ENCODE data around the gene MDM1.

MDM1 gene

DNA sequence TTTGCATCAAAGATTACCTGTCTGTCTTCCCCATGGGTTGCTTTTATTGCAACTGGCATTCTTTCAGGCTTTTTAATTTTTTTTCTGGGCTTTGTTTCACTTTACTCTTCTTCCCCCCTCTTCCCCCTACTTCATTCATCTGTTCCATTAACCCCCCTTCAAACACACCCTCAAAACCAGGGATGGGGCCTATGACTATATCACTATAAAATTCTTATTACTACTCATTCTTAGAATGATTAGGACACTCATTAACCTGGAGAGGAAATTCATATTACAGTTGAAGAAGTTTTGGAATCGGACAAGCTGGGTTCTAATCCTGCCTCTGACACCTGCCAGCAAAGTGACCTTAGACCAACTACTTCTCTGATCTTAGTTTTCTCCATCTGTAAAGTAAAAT, 24.8 kb upstream of the MDM1 start:
- H3K4me3 ChIP-seq (ENCODE audit: low read depth, low read length): no peak overlapping the region

DNA sequence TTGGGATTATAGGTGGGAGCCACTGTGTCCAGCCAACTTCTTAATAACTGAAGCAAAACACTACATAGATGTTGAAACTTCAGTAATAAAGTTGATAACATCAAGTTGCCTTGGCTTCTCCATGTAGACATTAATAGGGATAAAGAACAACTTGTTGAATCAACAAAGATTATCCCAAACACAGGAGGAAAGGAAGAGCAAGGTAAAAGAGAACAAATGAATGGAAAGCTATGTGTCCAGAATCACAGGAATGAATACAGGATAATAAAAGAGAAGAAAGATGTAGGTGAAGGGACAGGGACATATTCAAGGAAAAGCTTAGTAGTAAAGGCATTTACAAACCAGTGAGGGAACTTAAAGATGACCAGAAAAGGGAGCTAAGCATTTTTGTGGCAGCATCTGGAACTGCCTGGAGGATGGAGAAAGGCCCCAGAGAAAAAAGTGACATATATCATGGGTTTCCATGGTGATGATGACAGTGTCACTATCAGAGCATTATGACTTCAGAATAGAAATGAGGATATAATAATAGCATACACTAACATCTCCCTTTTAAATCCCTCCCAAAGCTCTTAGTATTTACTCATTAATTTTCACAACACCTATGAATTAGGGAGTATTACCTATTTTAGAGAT, 24.0 kb upstream of the MDM1 start:
- H3K4me3 ChIP-seq (ENCODE audit: low read depth, low read length): no peak overlapping the region

DNA sequence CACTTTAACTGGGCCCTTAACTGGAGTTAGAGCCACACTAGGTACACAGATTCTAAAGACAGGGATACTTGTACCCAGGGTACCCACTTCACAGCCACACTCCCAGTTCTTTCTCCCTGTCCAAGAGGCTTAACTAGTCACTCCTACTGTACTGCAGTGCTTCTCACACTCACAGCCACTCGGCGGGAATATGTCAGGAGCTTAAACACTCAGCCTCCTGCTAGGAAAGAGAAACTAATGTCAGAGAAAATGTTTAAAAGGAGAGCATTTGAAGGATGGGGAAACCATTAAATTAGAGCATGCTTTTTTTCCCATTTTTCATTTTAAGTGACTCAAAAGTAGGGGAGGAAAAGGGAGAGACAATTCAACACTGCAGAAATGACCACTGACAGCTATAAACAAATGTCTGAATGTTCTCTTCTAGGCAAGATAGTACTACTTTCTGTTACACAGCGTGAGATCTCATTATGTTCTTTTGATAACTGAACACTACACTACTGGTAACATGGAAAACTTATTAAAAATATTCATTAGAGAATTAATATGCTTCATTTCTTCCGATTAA, 22.9 kb upstream of the MDM1 start:
- no peak overlapping the region for H3K4me3 ChIP-seq (ENCODE audit: low read depth, low read length)

DNA sequence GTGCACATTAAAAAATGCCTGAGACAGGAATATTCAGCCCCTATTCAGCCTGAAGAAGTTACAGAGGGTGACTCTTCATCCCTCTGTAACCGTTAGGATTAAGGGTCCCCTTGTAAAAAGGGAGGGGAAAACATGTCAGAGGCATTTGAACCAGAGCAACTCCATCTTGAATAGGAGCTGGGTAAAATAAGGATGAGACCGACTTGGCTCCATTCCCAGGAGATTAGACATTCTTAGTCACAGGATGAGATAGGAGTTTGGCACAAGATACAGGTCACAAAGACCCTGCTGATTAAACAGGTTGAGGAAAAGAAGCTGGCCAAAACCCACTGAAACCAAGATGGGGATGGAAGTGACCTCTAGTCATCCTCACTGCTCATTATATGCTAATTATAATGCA, 19.9 kb upstream of the MDM1 start:
- no peak overlapping the region for H3K4me3 ChIP-seq (ENCODE audit: low read depth, low read length)

DNA sequence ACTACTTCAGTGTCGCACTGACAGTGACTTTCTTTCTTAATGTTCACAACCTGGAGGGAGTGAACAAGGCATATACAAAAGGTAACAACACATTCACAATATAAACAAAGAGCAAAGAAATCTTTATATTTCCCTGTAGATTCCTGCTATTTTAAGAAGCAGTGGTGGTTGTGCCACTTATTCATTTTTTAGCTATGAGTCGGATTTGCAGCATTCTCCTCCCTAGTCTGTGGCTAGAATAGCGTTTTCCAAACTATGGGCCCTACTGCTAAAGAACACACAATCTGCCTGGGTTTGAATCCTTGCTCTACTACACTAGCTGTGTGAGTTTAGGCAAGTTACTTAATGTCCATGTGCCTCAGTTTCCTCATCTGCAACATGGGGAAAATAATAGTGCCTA, 18.6 kb upstream of the MDM1 start:
- H3K4me3 ChIP-seq (ENCODE audit: low read depth, low read length): no peak overlapping the region

DNA sequence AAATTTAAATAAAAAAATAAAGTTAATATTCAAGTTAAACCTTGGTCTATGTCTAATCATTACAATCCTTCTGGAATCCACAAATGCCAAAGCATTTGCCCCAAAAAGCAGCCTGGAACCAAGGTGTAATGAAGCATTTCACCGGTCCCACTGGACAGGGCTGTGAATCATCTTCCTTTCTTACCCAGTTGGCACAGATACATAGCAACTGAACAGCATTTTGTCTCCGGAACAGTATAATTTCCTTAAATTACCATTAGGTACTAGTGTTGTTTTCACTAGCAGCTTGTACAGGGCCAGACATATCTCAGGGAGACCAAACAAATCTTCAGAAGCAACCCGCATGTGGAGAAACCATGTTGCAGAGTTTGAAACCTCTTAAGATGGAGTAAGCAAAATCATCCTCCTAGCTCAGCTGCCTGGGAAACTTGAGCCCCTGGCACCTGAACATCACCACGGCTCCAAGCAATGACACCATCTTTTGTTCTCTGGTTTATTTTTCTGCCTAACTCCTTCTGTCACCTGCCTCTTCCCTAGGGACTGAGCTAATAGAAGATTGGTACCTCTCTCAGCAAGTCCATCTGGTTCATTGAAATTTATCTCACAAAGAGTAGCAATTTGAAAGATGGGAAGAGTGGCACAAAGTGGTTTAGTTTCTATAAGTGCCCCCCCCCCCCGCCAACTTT, 17.9 kb upstream of the MDM1 start:
- H3K4me3 ChIP-seq (ENCODE audit: low read depth, low read length): no peak overlapping the region

DNA sequence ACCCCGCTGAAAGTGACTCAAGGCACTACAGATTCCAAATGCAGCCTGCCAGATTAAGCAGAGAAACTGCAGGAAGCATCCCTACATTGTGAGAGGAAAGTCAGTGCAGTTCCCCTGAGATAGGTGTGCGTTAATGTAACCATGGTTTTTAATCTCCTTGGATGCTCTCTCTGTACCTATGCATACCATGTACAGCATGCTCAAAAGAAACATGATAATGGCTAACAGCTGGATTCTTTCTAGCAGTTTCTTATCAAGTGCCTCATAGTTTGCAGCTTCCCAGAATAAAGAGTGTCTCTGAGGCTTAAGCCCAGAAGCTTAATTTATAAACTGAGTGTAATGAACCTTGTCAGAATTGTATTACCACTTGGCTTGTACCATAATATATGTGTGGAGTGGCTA, 17.1 kb upstream of the MDM1 start:
- no peak overlapping the region for H3K4me3 ChIP-seq (ENCODE audit: low read depth, low read length)

DNA sequence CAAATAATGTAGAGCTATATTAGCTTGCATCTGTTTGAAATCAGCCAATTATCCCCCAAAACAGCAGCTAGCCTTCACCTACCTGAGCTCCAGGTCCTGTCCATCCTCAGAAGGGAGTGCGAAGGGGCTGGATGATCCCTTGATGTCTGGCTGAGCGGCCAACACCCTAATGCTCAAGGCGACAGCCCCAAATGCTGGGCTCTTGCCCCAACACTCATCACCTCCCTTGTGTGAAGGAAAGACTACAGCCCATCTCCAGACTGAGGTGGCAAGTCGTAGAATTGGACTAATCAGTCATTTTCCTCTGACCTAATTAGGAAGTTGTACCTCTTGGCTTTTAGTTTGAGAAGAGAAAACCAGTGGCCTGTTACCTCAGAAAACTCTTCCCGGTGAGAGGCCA, 16.3 kb upstream of the MDM1 start:
- no peak overlapping the region for H3K4me3 ChIP-seq (ENCODE audit: low read depth, low read length)

DNA sequence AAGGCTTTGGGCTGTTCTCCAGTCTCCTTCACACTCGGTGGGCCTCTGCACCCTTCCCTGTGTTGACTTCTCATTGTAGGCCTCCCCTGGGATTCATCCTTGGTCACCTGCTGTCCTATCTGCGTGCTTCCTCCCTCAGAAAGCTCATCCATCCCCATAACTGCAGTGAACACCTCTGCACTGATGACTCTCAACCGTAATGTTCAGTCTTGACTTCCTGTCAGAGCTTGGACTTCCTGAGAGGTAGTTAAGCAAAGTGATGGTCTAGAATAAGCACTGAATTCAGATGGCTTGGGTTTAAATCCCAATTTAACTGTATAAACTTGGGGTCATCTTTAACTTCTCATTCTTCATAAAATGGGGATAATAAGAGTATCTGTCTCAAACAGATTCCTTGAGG, 13.6 kb upstream of the MDM1 start:
- no peak overlapping the region for H3K4me3 ChIP-seq (ENCODE audit: low read depth, low read length)

DNA sequence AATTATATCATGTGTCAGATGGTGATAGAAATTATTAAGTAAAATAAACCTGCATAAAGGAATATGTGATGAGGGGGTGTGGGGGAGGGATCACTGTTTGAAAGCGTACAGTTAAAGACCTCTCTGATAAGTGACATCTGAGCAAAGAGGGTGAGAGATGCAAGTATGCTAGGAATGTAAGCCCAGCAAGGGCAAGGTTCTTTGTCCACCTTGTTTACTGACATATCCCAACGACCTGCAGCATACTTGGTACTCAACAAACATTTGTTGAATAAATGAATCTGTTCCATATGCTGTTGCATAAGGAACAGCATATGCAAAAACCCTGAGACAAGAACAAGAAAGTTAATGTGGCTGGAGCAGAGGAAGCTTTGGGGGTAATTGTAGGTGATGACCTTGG, 12.0 kb upstream of the MDM1 start:
- no peak overlapping the region for H3K4me3 ChIP-seq (ENCODE audit: low read depth, low read length)

DNA sequence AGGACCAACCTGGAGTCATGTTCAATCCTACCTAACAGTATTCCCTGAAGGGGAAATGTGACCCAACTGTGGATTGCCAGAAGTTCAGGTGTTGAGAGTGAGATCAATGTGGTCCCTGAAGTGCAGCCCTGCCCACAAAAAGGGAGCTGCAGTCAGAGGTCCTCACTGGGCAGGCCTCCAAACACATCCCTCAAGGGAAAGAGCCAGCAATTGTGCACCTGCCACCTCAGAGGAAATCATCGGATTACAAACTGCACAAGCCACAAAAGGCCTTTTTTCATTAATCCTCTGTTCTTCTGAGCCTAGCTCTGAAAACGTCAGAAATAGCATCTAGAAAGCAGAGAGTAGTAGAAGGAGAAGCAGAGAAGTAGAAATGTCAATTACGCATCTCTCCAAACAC, 10.8 kb upstream of the MDM1 start:
- H3K4me3 ChIP-seq (ENCODE audit: low read depth, low read length): no peak overlapping the region

DNA sequence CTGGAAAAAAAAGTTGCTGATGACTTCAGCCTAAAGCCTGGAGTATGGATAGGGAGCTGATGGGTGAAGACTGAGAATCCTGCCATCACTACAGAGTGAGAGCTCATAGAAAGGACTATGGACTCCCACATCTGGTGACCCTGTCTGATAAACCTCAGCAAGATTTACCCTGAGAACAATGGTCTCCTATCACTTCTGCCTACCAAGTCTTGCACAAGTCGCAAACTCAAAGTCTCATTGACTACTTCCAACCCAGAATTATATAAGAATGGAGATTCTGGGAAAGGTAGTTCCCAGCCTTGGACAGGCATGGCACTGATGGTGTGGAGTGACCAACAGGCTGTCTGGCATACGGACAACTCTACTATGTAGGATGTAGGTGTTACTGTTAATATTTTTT, 9.7 kb upstream of the MDM1 start:
- no peak overlapping the region for H3K4me3 ChIP-seq (ENCODE audit: low read depth, low read length)

DNA sequence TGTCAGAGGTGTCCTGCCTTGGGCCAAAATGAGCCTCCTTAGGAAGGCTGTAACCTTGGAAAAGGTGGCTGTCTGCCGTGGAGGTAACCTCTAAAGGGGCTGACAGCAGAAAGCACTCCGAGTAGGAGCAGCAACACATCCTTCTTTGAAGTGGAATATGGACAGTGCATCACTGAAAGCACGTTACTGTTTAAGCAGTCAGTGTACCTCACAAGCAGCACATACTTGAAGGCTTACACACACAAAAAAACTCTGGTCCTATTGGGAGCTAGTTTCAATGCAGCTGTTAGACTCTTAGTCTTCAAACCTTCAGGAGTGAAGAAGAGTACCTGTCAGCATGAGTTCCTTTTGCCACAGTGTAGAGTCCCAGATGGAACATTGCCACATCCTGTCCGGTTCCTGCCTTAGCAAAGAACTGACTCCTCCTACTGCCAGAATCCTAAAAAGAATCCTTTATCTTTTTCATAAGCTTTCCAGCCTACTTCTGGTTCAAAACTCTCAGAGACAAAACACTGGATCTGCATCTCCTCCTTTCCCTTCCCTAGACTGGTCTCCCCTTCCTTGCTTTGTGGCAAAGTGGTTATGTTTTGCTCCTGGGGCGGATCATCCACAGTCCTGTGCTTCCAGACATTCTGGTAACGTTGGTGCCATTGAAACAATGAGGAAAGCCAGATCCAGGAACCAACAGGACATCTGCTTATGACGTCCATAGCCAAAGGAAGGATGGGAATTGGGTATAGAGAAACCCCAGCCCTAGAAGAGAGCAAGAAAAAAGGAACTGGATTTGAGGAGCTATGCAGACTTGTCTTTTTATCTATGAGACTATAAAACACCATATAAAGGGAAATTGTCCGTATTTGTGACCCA, 8.5 kb upstream of the MDM1 start:
- no peak overlapping the region for H3K4me3 ChIP-seq (ENCODE audit: low read depth, low read length)

DNA sequence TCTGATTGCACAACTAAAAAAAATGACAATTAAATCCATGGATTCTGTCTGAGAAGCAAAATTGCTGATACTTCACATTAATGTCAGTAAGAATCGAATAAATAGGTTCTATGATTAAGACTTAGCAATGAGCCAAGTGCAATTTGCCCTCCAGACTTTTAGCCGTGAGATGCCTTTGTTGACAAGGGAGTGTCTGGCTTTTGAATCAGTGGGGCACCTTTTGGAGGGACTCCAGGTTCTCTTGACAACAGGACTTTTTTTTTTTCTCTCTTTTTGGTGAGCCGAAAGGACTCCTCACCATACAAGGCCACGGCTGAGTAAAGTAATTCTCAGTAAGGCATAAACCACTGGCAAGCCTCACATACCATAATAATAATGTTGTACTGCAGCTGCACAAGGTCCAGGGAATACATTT, 4.7 kb upstream of the MDM1 start:
- H3K4me3 ChIP-seq (ENCODE audit: low read depth, low read length): no peak overlapping the region

DNA sequence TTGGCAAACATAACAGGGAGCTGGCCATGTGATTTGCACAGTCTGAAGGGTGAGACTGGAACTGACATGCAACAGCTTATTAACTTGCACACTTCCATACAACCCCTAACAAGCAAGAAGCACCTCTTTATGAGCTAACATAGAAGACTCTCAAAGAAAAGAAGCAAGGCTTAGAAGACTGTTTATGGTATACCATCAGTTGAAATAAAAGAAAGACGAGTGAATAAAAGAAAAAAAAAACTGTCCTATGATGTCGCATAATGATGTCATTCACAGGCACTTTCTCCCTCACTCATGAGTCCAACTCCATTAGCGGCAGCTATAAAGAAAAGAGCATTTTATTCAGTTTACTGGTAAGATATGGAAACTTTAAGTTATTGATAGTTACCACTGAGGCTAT, 3.3 kb upstream of the MDM1 start:
- no peak overlapping the region for H3K4me3 ChIP-seq (ENCODE audit: low read depth, low read length)

DNA sequence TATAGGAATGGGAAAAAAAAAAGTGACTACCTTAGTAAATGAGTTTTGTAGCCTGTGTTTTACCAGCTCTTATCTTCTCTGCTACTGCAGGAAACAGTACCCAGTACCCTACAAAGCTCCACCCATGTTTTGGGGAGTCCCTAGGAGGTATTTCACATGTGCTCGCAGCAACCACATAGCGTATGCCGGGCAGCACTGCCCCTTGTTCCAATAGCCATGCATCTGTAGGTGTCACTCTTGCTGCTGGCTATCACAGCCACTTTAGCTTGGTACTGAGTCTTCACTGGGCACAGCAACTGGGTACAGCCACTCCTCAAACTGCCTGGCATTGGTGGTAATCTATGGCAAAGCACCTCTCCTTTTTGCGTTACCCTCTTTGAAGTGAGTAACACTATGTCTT, 2.0 kb upstream of the MDM1 start:
- no peak overlapping the region for H3K4me3 ChIP-seq (ENCODE audit: low read depth, low read length)

DNA sequence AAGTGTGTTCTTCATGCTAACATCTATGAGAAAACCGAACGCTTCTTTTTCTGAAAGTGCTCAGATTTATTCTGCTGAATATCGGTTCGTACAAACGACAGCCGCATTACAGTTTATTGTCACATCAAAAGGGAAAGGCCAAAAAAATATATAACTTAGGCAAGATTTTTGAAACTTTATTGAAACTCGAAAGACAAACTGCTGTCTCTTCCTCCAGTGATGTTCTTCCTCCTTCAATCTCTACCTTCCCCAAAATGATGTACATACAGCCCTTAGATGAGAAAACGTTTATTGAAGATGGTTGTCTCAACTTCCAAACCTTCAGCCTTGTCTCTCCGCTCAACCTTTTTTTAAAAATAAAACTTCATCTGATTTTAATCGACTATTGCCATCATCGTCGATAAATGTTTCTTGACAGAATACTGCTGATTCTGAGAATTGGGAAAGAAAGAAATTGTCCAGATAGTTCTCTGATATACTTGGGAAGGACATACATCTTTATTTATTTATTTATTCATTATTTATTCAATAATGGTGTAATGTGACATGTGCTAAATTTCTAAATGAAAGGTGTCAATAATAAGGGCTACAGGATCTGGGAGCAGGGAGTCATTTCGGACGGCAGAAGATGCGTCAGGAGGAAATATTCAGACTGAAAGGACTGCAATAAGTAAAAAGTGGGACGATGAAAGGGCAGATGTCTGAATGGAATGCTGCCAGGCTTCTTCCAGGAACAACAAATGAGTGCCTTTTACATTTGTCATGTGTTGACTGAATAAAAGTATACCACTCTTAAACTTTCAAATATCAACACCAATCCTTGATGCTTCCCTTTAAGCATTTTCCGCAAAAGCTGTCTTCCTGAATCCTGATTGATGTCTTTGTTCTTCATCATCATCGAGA, 817 bp upstream of the MDM1 start:
- peak overlapping the region; percentile 56 for H3K4me3 ChIP-seq (ENCODE audit: low read depth, low read length)

DNA sequence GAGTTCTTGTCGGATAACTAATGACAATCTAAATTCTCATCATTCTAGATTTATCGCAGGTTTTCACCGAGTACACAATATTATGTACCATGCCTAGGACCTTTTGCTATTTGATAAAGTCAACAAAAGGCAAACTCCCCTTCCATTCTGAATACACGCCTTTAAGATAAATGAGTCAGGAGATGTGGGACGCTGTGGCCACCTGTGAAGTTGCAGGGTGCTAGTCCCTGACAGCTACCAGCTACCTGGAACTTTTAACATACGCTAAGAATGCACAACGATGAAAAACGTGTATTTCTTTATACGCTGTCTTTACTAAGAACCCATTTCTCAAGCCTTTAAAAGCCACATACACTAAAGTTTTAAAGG, 678 bp downstream of the MDM1 start:
- H3K4me3 ChIP-seq (ENCODE audit: low read depth, low read length): peak overlapping the region; percentile 79

DNA sequence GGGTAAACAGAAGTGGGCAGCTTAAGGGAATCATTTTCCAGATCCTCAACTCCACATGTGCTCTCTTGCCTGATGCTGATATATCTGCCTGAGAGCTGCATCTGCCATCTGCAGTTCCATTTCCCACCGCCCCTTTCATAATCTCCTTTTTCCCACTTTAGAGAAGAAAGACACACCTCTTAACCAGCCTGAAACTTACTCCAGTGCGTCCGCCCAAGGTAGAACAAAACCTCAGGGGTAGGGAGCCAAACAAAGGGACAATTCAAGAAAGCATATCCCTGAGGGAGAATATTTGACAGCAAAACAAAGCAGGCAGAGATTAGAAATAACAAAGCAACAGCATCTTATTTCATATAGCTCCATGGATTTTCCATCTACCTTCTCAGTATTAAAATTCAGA, 4.3 kb downstream of the MDM1 start:
- no peak overlapping the region for H3K4me3 ChIP-seq (ENCODE audit: low read depth, low read length)

DNA sequence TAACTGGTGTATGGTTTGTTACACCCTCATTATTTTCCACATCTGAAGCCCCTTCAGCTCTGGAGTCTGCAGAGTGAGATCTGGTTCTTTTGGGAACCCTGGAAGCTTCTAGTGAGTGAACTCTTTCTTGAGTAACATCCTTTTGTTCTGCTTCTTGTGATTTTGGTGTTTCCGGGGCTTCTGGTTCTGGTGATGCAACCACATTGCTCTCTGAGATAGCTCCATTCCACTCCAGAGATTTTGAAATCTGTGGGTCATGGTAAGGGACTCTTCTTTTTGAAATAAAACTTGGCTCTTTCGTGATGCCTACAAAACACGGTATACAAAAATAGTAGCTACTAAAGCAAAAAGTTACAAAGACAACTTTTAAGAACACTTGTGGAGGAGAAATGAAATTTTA, 5.4 kb downstream of the MDM1 start:
- no peak overlapping the region for H3K4me3 ChIP-seq (ENCODE audit: low read depth, low read length)

DNA sequence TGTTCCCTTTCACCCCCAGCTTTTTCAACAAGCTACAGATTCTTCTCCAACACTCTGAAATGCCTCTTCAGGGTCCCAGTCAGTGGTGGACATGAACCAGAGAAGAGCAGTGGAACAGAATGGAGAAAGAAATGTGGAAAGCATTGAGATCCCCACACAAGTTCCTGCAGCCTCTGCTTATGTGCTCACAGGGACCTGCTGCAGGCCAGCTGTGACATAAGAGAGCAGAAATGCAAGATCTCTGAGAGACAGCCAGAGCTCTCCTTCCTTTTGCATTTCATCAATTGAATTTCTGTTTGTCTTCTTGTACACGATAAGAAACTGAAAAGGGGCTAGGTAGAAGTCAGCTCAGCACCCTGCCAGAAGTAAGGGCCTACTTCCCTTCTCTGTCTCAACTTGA, 6.2 kb downstream of the MDM1 start:
- H3K4me3 ChIP-seq (ENCODE audit: low read depth, low read length): no peak overlapping the region

Data from iPS-11a (cell line).